Activated naive CD8-positive, alpha-beta T cell (primary cell): ENCODE results near the gene ITPKB.
A peak's percentile ranks its signal among the peaks of the same experiment; 100 is the strongest.
"Not testable (repeated sequence)": the region's sequence is repeated elsewhere in the genome, so short reads cannot be mapped to it uniquely, and the experiment has no call there.

ENCODE experiments used
- H3K27ac Mint-ChIP-seq: one replicate; pipeline ENCODE4 v1.8.0; 2021; ENCODE audit warnings: mixed read lengths
- H3K27me3 Mint-ChIP-seq: one replicate; pipeline ENCODE4 v1.8.0; 2021; ENCODE audit warnings: mixed read lengths
- H3K36me3 Mint-ChIP-seq: one replicate; pipeline ENCODE4 v1.8.0; 2021; ENCODE audit warnings: mixed read lengths
- H3K4me1 Mint-ChIP-seq: one replicate; pipeline ENCODE4 v1.8.0; 2021; ENCODE audit warnings: low read depth, mixed read lengths
- H3K4me3 Mint-ChIP-seq: one replicate; pipeline ENCODE4 v1.8.0; 2021; ENCODE audit warnings: mild to moderate bottlenecking, mixed read lengths
- H3K9me3 Mint-ChIP-seq: one replicate; pipeline ENCODE4 v1.8.0; 2021; ENCODE audit warnings: low read depth, mixed read lengths

Gene ITPKB

DNA sequence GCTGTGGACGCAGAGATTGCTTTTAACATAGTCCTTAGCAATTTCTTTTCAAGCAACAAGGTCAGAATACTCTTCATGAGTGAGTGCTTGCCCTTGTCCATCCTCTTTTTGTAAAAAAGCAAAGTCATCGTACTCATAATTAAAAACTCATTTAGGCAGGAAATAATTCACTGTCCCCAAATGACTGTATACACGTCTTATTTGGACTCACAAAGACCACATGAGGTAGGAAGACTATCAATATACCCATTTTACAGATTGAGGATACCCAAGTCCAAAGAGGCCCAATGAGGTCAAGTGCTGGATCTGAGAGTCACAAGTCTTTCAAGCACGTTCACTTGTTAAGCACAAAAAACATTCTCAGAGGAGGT, 13.2 kb downstream of the ITPKB start:
- Mint-ChIP-seq H3K27ac (peak overlapping the region; percentile 97), H3K9me3 (no peaks in the 10 kb centered on the region), H3K36me3 (peaks cover 14% of the 10 kb centered on the region), H3K4me3 (peak overlapping the region; percentile 81), H3K27me3 (no peaks in the 10 kb centered on the region), H3K4me1 (peaks cover 95% of the 10 kb centered on the region)

- Mint-ChIP-seq H3K27ac (peak overlapping the region; percentile 97), H3K4me1 (peaks cover 94% of the 10 kb centered on the region), H3K27me3 (no peaks in the 10 kb centered on the region), H3K36me3 (peaks cover 12% of the 10 kb centered on the region), H3K9me3 (no peaks in the 10 kb centered on the region), H3K4me3 (peak overlapping the region; percentile 81)
These were observed 15.2 kb downstream of the ITPKB start for GRCh38 chr1:226723657-226724532.

- Mint-ChIP-seq H3K4me1 (peaks cover 94% of the 10 kb centered on the region), H3K27ac (peak overlapping the region; percentile 97), H3K27me3 (no peaks in the 10 kb centered on the region), H3K36me3 (peaks cover 8% of the 10 kb centered on the region), H3K9me3 (no peaks in the 10 kb centered on the region), H3K4me3 (peak overlapping the region; percentile 81)
These were observed 16.0 kb downstream of the ITPKB start for GRCh38 chr1:226722901-226723656.

- Mint-ChIP-seq H3K27ac (peak overlapping the region; percentile 97), H3K36me3 (peaks cover 8% of the 10 kb centered on the region), H3K27me3 (no peaks in the 10 kb centered on the region), H3K4me3 (peak overlapping the region; percentile 81), H3K9me3 (no peaks in the 10 kb centered on the region), H3K4me1 (peaks cover 94% of the 10 kb centered on the region)
These were observed 16.7 kb downstream of the ITPKB start for GRCh38 chr1:226722240-226722900.

- not testable (repeated sequence) for H3K9me3 Mint-ChIP-seq, H3K36me3 Mint-ChIP-seq, H3K27me3 Mint-ChIP-seq
- Mint-ChIP-seq H3K27ac (peak overlapping the region; percentile 97), H3K4me1 (peaks cover 94% of the 10 kb centered on the region), H3K4me3 (peak overlapping the region; percentile 59)
These were observed 18.5 kb downstream of the ITPKB start for GRCh38 chr1:226720574-226720973.

DNA sequence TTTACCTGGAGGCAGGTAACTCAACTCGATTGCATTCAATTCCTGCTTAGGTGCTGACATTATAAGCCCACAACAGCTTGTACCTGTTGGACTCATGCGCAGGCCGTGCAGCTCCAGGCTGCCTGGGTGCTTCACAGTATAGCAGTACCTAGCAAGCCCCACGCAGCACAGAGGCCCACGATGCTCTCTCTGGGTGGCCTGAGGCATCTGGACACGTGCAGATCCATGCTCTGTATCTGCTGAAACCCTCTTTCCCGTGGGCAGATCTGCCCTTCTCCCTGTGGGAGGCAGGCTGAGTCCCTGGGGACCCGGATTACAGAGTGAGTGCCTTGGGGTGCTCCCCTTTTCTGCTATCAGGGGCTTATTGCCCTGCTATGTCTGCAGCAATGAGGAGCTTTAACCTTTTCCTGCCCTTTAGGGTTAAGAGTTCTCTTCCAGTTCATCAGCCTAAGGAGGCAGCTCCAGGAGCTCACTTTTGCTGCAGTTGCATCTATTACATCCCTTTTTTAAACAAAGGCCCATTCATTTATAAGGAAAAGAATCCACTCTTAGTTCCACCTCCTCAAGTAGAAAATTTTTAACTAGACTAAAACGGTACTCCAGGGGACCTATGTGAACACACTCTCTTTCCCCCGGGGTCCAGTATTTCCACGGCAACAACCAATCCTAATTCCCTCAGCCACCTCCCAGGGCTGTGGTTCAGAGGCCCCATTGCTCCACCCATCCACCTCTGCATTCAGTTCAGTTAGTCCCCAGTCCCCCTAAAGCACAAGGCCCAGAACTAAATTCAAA, 19.3 kb downstream of the ITPKB start:
- Mint-ChIP-seq H3K4me3 (peak overlapping the region; percentile 59), H3K27ac (peak overlapping the region; percentile 97), H3K27me3 (no peaks in the 10 kb centered on the region), H3K4me1 (peaks cover 94% of the 10 kb centered on the region), H3K36me3 (peaks cover 2% of the 10 kb centered on the region), H3K9me3 (no peaks in the 10 kb centered on the region)

DNA sequence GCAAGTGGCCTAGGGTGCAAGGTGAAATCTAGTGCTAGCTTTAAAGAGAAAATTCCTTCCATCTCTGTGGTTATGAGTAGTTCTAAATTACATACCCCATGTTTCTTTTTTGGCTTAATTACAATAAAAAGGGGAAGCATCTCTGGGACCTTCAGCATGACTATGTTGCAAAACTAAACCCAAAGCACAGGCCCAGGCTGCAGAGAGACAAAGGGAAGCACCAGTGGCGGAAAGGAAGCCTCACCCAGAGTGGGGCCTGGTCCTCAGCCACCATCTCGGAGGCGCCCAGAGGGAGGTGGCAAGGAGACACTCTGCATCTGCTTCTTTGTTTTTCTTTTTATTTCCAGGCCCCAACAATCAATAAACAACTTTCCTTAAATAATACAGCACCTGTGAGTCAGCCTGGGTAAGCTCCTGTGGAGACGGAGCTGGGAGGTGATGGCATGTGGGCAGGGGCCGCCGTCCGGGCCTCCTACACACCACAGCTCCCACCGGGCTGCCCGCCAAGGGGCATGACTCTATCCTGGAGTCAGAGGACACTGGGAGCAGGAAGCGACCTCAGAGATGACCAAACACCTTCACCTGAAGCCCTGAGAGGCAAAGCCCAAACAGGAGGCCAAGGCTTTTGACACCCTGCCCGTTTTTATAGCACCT, 21.7 kb downstream of the ITPKB start:
- Mint-ChIP-seq H3K36me3 (peaks cover 14% of the 10 kb centered on the region), H3K27me3 (no peaks in the 10 kb centered on the region), H3K9me3 (no peaks in the 10 kb centered on the region), H3K4me1 (peaks cover 94% of the 10 kb centered on the region), H3K4me3 (peak overlapping the region; percentile 74), H3K27ac (peak overlapping the region; percentile 97)

GRCh38 chr1:226716577-226716976, 22.5 kb downstream of the ITPKB start:
- Mint-ChIP-seq H3K4me3 (peak overlapping the region; percentile 74), H3K36me3 (peaks cover 14% of the 10 kb centered on the region), H3K4me1 (peaks cover 94% of the 10 kb centered on the region), H3K27ac (peak overlapping the region; percentile 97), H3K27me3 (no peaks in the 10 kb centered on the region), H3K9me3 (no peaks in the 10 kb centered on the region)

- peaks cover 98% of the 10 kb centered on the region for H3K4me1 Mint-ChIP-seq
- H3K36me3 Mint-ChIP-seq, result peaks cover 16% of the 10 kb centered on the region
- no peaks in the 10 kb centered on the region for H3K27me3 Mint-ChIP-seq
- no peaks in the 10 kb centered on the region for H3K9me3 Mint-ChIP-seq
- H3K4me3 Mint-ChIP-seq, result peak overlapping the region; percentile 72
- H3K27ac Mint-ChIP-seq, result peak overlapping the region; percentile 99
These were observed 24.9 kb downstream of the ITPKB start for GRCh38 chr1:226714148-226714547.

DNA sequence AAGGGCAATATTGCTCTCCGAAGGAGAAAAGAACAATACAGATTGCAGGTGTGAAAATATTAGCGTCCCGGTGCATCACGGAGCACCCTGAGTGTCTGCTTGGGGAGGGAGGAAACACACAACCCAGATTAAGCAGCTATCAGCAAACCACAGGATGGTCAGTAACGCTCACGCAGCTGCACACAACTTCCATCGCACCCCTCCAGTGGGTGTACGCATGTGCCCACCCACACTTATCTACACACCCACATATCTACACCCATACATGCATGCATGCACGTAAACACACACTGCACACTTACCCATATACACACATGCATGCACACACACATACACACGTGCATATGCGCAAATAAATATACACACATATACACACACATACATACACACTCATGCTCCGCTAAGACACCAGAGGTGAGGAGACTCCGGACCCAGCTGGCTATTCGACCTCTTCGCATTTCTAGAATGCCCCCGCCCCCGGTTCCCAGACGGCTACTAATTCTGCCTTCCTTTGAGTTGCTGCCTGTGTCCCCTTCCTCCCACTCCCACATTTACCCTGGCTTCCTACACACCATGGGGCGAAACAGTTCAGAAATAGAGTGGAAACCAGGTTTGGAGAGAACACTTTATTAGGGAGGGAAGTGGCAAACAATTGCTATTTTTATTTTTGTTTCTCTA, 26.2 kb downstream of the ITPKB start:
- Mint-ChIP-seq H3K9me3 (no peaks in the 10 kb centered on the region), H3K4me1 (peaks cover 98% of the 10 kb centered on the region), H3K4me3 (peak overlapping the region; percentile 74), H3K27me3 (no peaks in the 10 kb centered on the region), H3K36me3 (peaks cover 18% of the 10 kb centered on the region), H3K27ac (peak overlapping the region; percentile 99)

DNA sequence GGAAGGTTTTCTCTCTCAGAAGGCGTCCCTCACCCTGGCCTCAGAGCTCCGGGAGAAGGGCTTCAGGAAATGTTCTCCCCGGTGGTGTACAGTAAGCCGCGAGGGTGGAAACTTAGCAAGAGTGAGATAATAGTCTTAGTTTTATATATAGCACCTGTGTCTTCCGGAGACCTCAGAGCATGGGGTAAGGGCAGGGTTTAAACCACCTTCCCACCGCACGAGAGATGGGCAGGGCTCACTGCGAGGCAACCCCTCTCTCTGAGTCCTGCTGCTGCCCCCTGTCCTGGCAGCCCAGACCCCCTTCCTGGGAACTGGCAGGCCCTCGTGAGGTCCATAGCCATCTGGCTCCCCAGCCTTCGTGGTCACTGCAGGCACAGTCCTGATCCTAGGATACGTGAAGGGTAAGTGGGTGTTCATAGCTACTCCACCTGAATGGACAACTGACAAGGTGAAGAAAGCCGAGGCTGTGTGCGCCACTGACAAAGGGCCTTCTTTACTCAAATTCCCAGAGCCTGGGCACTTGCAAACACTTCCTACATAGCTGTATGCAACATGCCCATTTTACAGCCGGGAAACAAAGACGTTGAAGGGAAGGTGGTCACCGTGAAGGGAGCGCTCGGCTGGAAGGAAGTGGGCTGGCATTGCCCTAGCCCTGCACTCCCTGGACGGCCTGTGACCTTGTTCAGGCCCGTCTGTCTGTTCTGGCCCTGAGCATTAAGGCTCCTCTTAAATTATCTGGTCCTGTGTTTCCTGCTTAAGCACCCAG, 26.9 kb downstream of the ITPKB start:
- peak overlapping the region; percentile 74 for H3K4me3 Mint-ChIP-seq
- H3K27me3 Mint-ChIP-seq, result no peaks in the 10 kb centered on the region
- H3K27ac Mint-ChIP-seq, result peak overlapping the region; percentile 99
- peaks cover 22% of the 10 kb centered on the region for H3K36me3 Mint-ChIP-seq
- H3K4me1 Mint-ChIP-seq, result peaks cover 97% of the 10 kb centered on the region
- H3K9me3 Mint-ChIP-seq, result no peaks in the 10 kb centered on the region

- peak overlapping the region; percentile 99 for H3K27ac Mint-ChIP-seq
- H3K4me1 Mint-ChIP-seq, result peaks cover 94% of the 10 kb centered on the region
- no peaks in the 10 kb centered on the region for H3K27me3 Mint-ChIP-seq
- peaks cover 24% of the 10 kb centered on the region for H3K36me3 Mint-ChIP-seq
- H3K9me3 Mint-ChIP-seq, result no peaks in the 10 kb centered on the region
- peak overlapping the region; percentile 71 for H3K4me3 Mint-ChIP-seq
These were observed 28.6 kb downstream of the ITPKB start for GRCh38 chr1:226710501-226710900.

DNA sequence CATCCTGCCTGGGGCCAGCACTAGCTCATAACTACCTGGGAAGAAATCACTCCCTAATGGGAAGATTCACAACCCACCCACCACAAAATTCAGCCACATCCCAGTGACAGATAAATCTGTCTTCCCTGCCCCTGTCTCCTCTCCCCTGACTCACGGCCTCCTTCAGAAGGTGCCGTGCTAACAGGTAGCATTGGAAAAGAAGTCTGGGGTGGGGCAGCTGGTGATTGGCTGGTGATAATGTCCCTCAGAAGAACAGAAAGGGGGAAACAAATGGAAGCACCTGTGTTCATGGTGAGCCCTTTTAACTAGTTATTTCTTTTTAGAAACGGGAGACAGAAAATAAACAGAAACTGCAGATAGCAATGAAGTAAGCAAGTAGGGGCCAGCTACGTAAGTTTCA, 29.1 kb downstream of the ITPKB start:
- peak overlapping the region; percentile 71 for H3K4me3 Mint-ChIP-seq
- no peaks in the 10 kb centered on the region for H3K9me3 Mint-ChIP-seq
- peak overlapping the region; percentile 99 for H3K27ac Mint-ChIP-seq
- peaks cover 92% of the 10 kb centered on the region for H3K4me1 Mint-ChIP-seq
- H3K36me3 Mint-ChIP-seq, result peaks cover 24% of the 10 kb centered on the region
- H3K27me3 Mint-ChIP-seq, result no peaks in the 10 kb centered on the region
